Measurements from ENCODE around the gene GSTM5. TPM values are rescaled to one million over a fixed set of nuclear protein-coding genes. Genes with fewer than 3 reads are reported as not detected.

The GSTM5 gene
- total RNA-seq, 1 experiment from 2014 or later = not detected

GRCh38 chr1:109733236-109733870, 21.3 kb downstream of the GSTM5 start:
- no TSS peak for BruUV-seq (replicated peaks)
- no peak overlapping the region for H3K4me2 ChIP-seq (ENCODE audit: low read length)
- H3K4me1 ChIP-seq (ENCODE audit: insufficient read depth, low read length) = no peaks in the 10 kb centered on the region
- H3K4me3 ChIP-seq (ENCODE audit: low read length) = no peak overlapping the region
- DNase-seq (no peak), ATAC-seq (no peak)
- CTCF ChIA-PET = no interaction called here
- intact Hi-C loops (cut with micrococcal nuclease) = no loop called here
- no peaks in the 10 kb centered on the region for H3K9me3 ChIP-seq (ENCODE audit: low read length)
- no peak overlapping the region for H3K9ac ChIP-seq (ENCODE audit: low read length)
- H3K9me2 ChIP-seq (replicated peaks; ENCODE audit: low read length) = no peaks in the 10 kb centered on the region
- POLR2A ChIA-PET (ENCODE audit: unreplicated experiment) = no interaction called here
- H4K20me1 ChIP-seq (ENCODE audit: low read length) = no peaks in the 10 kb centered on the region
- no peak overlapping the region for H2AFZ ChIP-seq (ENCODE audit: low read length)
- H3K27me3 ChIP-seq (ENCODE audit: low read length) = no peaks in the 10 kb centered on the region
- H3K36me3 ChIP-seq (ENCODE audit: low read depth, low read length) = peaks cover 16% of the 10 kb centered on the region; the same call in 1 of the 2 replicates
- H3K27ac ChIP-seq (ENCODE audit: low read length) = no peak overlapping the region
- TF ChIP-seq EZH2 (IDR thresholded peaks at IDR 0.05; ENCODE audit: low read length, unreplicated experiment) (no peak), CTCF (conservative IDR thresholded peaks at IDR 0.05; ENCODE audit: low read depth, low read length) (no peak), EZH2phosphoT487 (IDR thresholded peaks at IDR 0.05; ENCODE audit: borderline replicate concordance, low read length) (no peak)
- no peaks in the 10 kb centered on the region for H3K79me2 ChIP-seq (ENCODE audit: low read length)
- no peaks in the 10 kb centered on the region for H3F3A ChIP-seq (ENCODE audit: low read length, unreplicated experiment)

GRCh38 chr1:109739738-109740614, 27.9 kb downstream of the GSTM5 start:
- Histone ChIP-seq H3K9me2 (replicated peaks; ENCODE audit: low read length) (no peaks in the 10 kb centered on the region), H3K79me2 (ENCODE audit: low read length) (peaks cover 9% of the 10 kb centered on the region), H4K20me1 (ENCODE audit: low read length) (no peaks in the 10 kb centered on the region), H3K4me1 (ENCODE audit: insufficient read depth, low read length) (peaks cover 7% of the 10 kb centered on the region), H3K4me3 (ENCODE audit: low read length) (peak overlapping the region; percentile 89), H3F3A (ENCODE audit: low read length, unreplicated experiment) (no peaks in the 10 kb centered on the region), H3K27ac (ENCODE audit: low read length) (no peak overlapping the region), H3K36me3 (ENCODE audit: low read depth, low read length) (peaks cover 17% of the 10 kb centered on the region; the same call in 1 of the 2 replicates), H2AFZ (ENCODE audit: low read length) (peak overlapping the region; percentile 97), H3K9ac (ENCODE audit: low read length) (peak overlapping the region; percentile 60), H3K9me3 (ENCODE audit: low read length) (no peaks in the 10 kb centered on the region), H3K4me2 (ENCODE audit: low read length) (peak overlapping the region; percentile 99), H3K27me3 (ENCODE audit: low read length) (no peaks in the 10 kb centered on the region)
- intact Hi-C loops (cut with micrococcal nuclease) = no loop called here
- no TSS peak for BruUV-seq (replicated peaks)
- POLR2A ChIA-PET (ENCODE audit: unreplicated experiment) = interaction anchor here (0.6 to 0.7 kb wide), 4 partner anchors 13 to 516 kb away, joined by 3 to 5 read pairs (median 3); no protein-coding TSS in a partner anchor
- DNase-seq (peak; percentile 72), ATAC-seq (peak; percentile 93)
- no peak for TF ChIP-seq CTCF (conservative IDR thresholded peaks at IDR 0.05; ENCODE audit: low read depth, low read length)
- TF ChIP-seq EZH2 (IDR thresholded peaks at IDR 0.05; ENCODE audit: low read length, unreplicated experiment) = no peak
- TF ChIP-seq EZH2phosphoT487 (IDR thresholded peaks at IDR 0.05; ENCODE audit: borderline replicate concordance, low read length) = no peak
- CTCF ChIA-PET = no interaction called here
